HepG2 (cell line): ENCODE measurements around the gene NKX1-2. TPM values are rescaled to one million over a fixed set of nuclear protein-coding genes. Genes with fewer than 3 reads are reported as not detected.
"Not testable (repeated sequence)": the region's sequence is repeated elsewhere in the genome, so short reads cannot be mapped to it uniquely, and the experiment has no call there.

ENCODE experiments used
- ATAC-seq: fragments of 200-7000 bp; cut with Tn5 transposase; 3 replicates; pipeline ENCODE4 v1.9.1; 2020; ENCODE audit warnings: mild to moderate bottlenecking, moderate library complexity
- BruUV-seq: library from RNA; stranded (reverse); fragments of 400-500 nt; replicated peaks from 2 replicates; lab custom pipeline; 2021; lab: Mats Ljungman, UMichigan
- CTCF ChIA-PET: fragments of 300-600 bp; formaldehyde crosslinking; extraction: SDS; loops from one replicate; lab custom pipeline; 2021; ENCODE audit warnings: low total read pairs, inconsistent platforms, low intra/inter-chr PET ratio; lab: Yijun Ruan, JAX
- POLR2A ChIA-PET: fragments of 350-600 bp; sonication (Branson Sonifier 250); formaldehyde crosslinking; loops from one replicate; lab custom pipeline; 2020; ENCODE audit warnings: antibody characterized with exemption, inconsistent platforms; lab: Yijun Ruan, JAX
- DNase-seq: peaks from one replicate; pipeline ENCODE4 v3.0.0-alpha.2; 2015; ENCODE audit warnings: low spot score
- FAIRE-seq: peaks from 3 replicates; lab custom pipeline; 2011; peaks lifted over from hg19 to GRCh38; lab: Jason Lieb, UNC
- H2AFZ ChIP-seq: one replicate; pipeline ENCODE4 v1.6.1; 2011; ENCODE audit warnings: low read length, inconsistent platforms
- H3K27ac ChIP-seq: fragments of 300-600 bp; 3 replicates; pipeline ENCODE4 v1.8.0; 2011; ENCODE audit warnings: mixed run types, mild to moderate bottlenecking, mixed read lengths, low read length, inconsistent platforms; ENCODE audit not compliant: insufficient read depth; ENCODE audit errors: extremely low read length
- H3K27me3 ChIP-seq, 2 experiments: fragments of 200-600 bp in 1 of 2; 2 replicates in 1 of 2; 3 replicates in 1 of 2; pipeline versions ENCODE4 v1.6.0 to v1.8.0; 2011; ENCODE audit warnings: low read length in 2 of 2, mild to moderate bottlenecking in 2 of 2, moderate library complexity in 2 of 2, inconsistent platforms in 1 of 2; ENCODE audit not compliant: insufficient read depth in 2 of 2, control insufficient read depth in 1 of 2
- H3K36me3 ChIP-seq, 2 experiments: fragments of 200-600 bp in 1 of 2; replicated peaks in 1 of 2; 2 replicates in 1 of 2; 3 replicates in 1 of 2; pipeline versions ENCODE4 v1.5.1 to v1.8.0; 2011; ENCODE audit warnings: low read length in 2 of 2, inconsistent platforms in 1 of 2; ENCODE audit not compliant: insufficient read depth in 2 of 2, control insufficient read depth in 1 of 2
- H3K4me1 ChIP-seq: 2 replicates; pipeline ENCODE4 v1.5.1; 2012; ENCODE audit warnings: low read length, inconsistent platforms; ENCODE audit not compliant: insufficient read depth
- H3K4me2 ChIP-seq: 2 replicates; pipeline ENCODE4 v1.6.0; 2011; ENCODE audit warnings: low read depth, low read length, inconsistent platforms
- H3K4me3 ChIP-seq, 3 experiments: fragments of 200-600 bp in 1 of 3; sonication (generic), shearing (Covaris generic) in 1 of 3; replicated peaks in 1 of 3; 2 replicates each; pipeline ENCODE4 v1.5.1; 2011 to 2016; ENCODE audit warnings: low read length in 3 of 3, inconsistent platforms in 2 of 3, low read depth in 2 of 3, mild to moderate bottlenecking in 2 of 3, control low read depth in 1 of 3, mixed read lengths in 1 of 3; ENCODE audit not compliant: insufficient read depth in 1 of 3
- H3K79me2 ChIP-seq: one replicate; pipeline ENCODE4 v1.6.1; 2011; ENCODE audit warnings: low read length, inconsistent platforms; ENCODE audit not compliant: insufficient read depth
- H3K9ac ChIP-seq: 2 replicates; pipeline ENCODE4 v1.6.0; 2011; ENCODE audit warnings: mild to moderate bottlenecking, low read depth, low read length, inconsistent platforms; ENCODE audit not compliant: insufficient read depth
- H3K9me3 ChIP-seq: 2 replicates; pipeline ENCODE4 v1.5.1; 2012; ENCODE audit warnings: mild to moderate bottlenecking, low read length
- H4K20me1 ChIP-seq: 2 replicates; pipeline ENCODE4 v1.6.0; 2011; ENCODE audit warnings: inconsistent platforms, mild to moderate bottlenecking, low read length, moderate library complexity; ENCODE audit not compliant: insufficient read depth
- CBFB ChIP-seq: sonication (generic); formaldehyde crosslinking; IDR thresholded peaks from 2 replicates; pipeline ENCODE4 v1.4.0; 2020; ENCODE audit warnings: missing genetic modification reagents
- CBX5 ChIP-seq: sonication (generic); formaldehyde crosslinking; IDR thresholded peaks from 2 replicates; pipeline ENCODE4 v1.4.0; 2020; ENCODE audit warnings: missing genetic modification reagents, borderline replicate concordance
- MAFK ChIP-seq, 2 experiments: IDR thresholded peaks in 1 of 2; conservative IDR thresholded peaks in 1 of 2; 2 replicates each; pipeline ENCODE4 v1.6.1; 2011; ENCODE audit warnings: improper control_type of control experiment in 2 of 2, low read length in 2 of 2
- NRL ChIP-seq: sonication (generic); formaldehyde crosslinking; IDR thresholded peaks from 2 replicates; pipeline ENCODE4 v1.5.0; 2020; ENCODE audit warnings: missing genetic modification reagents, mild to moderate bottlenecking, moderate library complexity, borderline replicate concordance
- PRMT3 ChIP-seq: sonication (generic); formaldehyde crosslinking; IDR thresholded peaks from 2 replicates; pipeline ENCODE4 v1.8.1; 2022; ENCODE audit warnings: low read depth, mild to moderate bottlenecking, moderate library complexity, missing genetic modification reagents, borderline replicate concordance
- ZFP36L2 ChIP-seq: sonication (generic); formaldehyde crosslinking; IDR thresholded peaks from 2 replicates; pipeline ENCODE4 v1.4.0; 2020; ENCODE audit warnings: missing genetic modification reagents
- ZNF121 ChIP-seq: sonication (generic); formaldehyde crosslinking; IDR thresholded peaks from 2 replicates; pipeline ENCODE4 v1.5.0; 2020; ENCODE audit warnings: mild to moderate bottlenecking, missing genetic modification reagents
- WGBS: methylation state at CpG from one replicate; pipeline ENCODE4 v1.1.6; 2017; ENCODE audit warnings: low lambda C conversion rate; 5-methylcytosine and 5-hydroxymethylcytosine counted together
- in situ Hi-C: cut with HindIII; loops from 2 replicates; pipeline ENCODE4 v1.10.0; 2017; ENCODE audit warnings: low pct_unique_long_range_greater_than_20kb; ENCODE audit not compliant: extremely low pct_ligation_motif_present
- intact Hi-C: fragments of 100-400 bp; cut with micrococcal nuclease; formaldehyde crosslinking; loops from one replicate; pipeline ENCODE4 v1.10.0; 2022; ENCODE audit not compliant: unreplicated experiment
- polyA plus RNA-seq, 8 experiments: library from polyadenylated mRNA; depleted of rRNA in 3 of 8; stranded (reverse) in 7 of 8; unstranded in 1 of 8; fragments of >200 nt; fragmentation: Illumina TruSeq in 4 of 8; extraction: Trizol in 4 of 8; gene quantifications; 2 replicates each; pipeline versions ENCODE4 v1.2.1 to v1.2.3, GENCODE V29; 2011 to 2016; ENCODE audit warnings: low read depth in 4 of 8, missing spikeins in 1 of 8, mixed read lengths in 1 of 8; ENCODE audit not compliant: insufficient read depth in 1 of 8
- total RNA-seq, 5 experiments: library from RNA; depleted of rRNA; stranded (reverse); fragments of >200 nt; fragmentation: Illumina TruSeq; extraction: Trizol; gene quantifications; 2 replicates each; pipeline ENCODE4 v1.2.3, GENCODE V29; 2016; ENCODE audit warnings: low read depth in 1 of 5
- TF ChIP-seq, protein P1 (sequence below): sonication (generic); formaldehyde crosslinking; conservative IDR thresholded peaks from 2 replicates; pipeline ENCODE4 v1.8.0; 2022; ENCODE audit warnings: low read depth, missing genetic modification reagents
- TF ChIP-seq, protein P2 (sequence below): sonication (generic); formaldehyde crosslinking; IDR thresholded peaks from 2 replicates; pipeline ENCODE4 v1.5.0; 2020; ENCODE audit warnings: mild to moderate bottlenecking, missing genetic modification reagents, moderate library complexity

The NKX1-2 gene
- total and polyA plus RNA-seq, 2 of the 13 experiments (the other 11 are each of a cell fraction or from before 2014, with no cell fraction given): not detected

DNA sequence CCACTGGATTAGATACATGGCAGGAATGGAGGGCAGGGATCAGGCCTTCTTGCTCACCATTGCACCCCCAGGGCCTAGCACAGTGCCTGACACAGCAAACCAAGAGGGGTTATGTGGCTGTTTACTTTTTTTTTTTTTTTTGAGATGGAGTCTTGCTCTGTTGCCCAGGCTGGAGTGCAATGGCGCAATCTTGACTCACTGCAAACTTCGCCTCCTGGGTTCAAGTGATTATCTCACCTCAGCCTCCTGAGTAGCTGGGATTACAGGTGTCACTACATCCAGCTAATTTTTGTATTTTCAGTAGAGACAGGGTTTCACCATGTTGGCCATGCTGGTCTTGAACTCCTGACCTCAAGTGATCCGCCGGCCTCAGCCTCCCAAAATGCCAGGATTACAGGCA lies 14.2 kb downstream of the NKX1-2 start:
- intact Hi-C loops: not testable (repeated sequence)
- TF ChIP-seq ZNF121 (CRISPR knock-in tag): peak; percentile 87
- TF ChIP-seq, all 625 proteins: peak for 1; not testable (repeated sequence) for 624
- H3K36me3 ChIP-seq, in situ Hi-C loops, H2AFZ ChIP-seq, H3K9me3 ChIP-seq, ATAC-seq, BruUV-seq, H3K27ac ChIP-seq, H3K27me3 ChIP-seq, FAIRE-seq, H3K79me2 ChIP-seq, H3K4me3 ChIP-seq, H4K20me1 ChIP-seq, H3K9ac ChIP-seq, H3K4me2 ChIP-seq, CTCF ChIA-PET, DNase-seq: not testable (repeated sequence)
- peaks cover 25% of the 10 kb centered on the region for H3K4me1 ChIP-seq
- WGBS: 19% methylated on average over 4 of the region's 4 CpGs
- POLR2A ChIA-PET: interaction anchor here (1.0 to 1.5 kb wide), 4 partner anchors 17 to 40 kb away, joined by 3 to 7 read pairs (median 4); partner anchors contain the start of genes LHPP and OAT

DNA sequence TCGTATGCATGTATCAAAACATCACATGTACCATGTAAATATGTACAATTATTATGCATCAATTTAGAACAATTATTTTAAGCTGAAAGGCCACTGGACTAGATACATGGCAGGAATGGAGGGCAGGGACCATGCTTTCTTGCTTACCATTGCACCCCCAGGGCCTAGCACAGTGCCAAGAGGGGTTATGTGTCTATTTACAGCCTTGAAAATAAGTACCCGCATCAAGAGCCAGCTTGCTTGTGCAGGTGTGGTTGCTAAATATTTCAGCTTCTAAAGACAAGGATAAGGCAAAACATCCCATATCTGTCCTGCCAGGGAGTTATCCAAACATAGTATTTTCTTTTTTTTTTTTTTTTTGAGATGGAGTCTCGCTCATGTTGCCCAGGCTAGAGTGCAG lies 16.4 kb downstream of the NKX1-2 start:
- Histone ChIP-seq H3K4me1 (peaks cover 34% of the 10 kb centered on the region), H3K9me3 (no peaks in the 10 kb centered on the region), H3K36me3 (no peaks in the 10 kb centered on the region), H3K9ac (no peak overlapping the region), H3K27ac (no peak overlapping the region), H2AFZ (no peak overlapping the region), H4K20me1 (no peaks in the 10 kb centered on the region), H3K4me2 (no peak overlapping the region), H3K27me3 (peaks cover 0 to 3% of the 10 kb centered on the region in 2 experiments; a peak in 1 of 5 replicates), H3K4me3 (no peak overlapping the region), H3K79me2 (no peaks in the 10 kb centered on the region)
- in situ Hi-C loops (no loop called here), intact Hi-C loops (no loop called here)
- TF ChIP-seq, protein P1, sequence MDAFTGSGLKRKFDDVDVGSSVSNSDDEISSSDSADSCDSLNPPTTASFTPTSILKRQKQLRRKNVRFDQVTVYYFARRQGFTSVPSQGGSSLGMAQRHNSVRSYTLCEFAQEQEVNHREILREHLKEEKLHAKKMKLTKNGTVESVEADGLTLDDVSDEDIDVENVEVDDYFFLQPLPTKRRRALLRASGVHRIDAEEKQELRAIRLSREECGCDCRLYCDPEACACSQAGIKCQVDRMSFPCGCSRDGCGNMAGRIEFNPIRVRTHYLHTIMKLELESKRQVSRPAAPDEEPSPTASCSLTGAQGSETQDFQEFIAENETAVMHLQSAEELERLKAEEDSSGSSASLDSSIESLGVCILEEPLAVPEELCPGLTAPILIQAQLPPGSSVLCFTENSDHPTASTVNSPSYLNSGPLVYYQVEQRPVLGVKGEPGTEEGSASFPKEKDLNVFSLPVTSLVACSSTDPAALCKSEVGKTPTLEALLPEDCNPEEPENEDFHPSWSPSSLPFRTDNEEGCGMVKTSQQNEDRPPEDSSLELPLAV (CRISPR knock-in tag): no peak
- TF ChIP-seq ZFP36L2 (CRISPR knock-in tag) (no peak), CBX5 (no peak), PRMT3 (CRISPR knock-in tag) (no peak), MAFK (conservative IDR thresholded peaks at IDR 0.05 in 1 of 2, IDR thresholded peaks at IDR 0.05 in 1 of 2; ENCODE audit: low read length in 2 of 2) (no peak), CBFB (CRISPR knock-in tag) (no peak), NRL (CRISPR knock-in tag) (no peak)
- TF ChIP-seq, protein P2, sequence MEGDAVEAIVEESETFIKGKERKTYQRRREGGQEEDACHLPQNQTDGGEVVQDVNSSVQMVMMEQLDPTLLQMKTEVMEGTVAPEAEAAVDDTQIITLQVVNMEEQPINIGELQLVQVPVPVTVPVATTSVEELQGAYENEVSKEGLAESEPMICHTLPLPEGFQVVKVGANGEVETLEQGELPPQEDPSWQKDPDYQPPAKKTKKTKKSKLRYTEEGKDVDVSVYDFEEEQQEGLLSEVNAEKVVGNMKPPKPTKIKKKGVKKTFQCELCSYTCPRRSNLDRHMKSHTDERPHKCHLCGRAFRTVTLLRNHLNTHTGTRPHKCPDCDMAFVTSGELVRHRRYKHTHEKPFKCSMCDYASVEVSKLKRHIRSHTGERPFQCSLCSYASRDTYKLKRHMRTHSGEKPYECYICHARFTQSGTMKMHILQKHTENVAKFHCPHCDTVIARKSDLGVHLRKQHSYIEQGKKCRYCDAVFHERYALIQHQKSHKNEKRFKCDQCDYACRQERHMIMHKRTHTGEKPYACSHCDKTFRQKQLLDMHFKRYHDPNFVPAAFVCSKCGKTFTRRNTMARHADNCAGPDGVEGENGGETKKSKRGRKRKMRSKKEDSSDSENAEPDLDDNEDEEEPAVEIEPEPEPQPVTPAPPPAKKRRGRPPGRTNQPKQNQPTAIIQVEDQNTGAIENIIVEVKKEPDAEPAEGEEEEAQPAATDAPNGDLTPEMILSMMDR: no peak
- BruUV-seq: no TSS peak
- ATAC-seq (no peak), FAIRE-seq (no peak), DNase-seq (no peak)
- POLR2A ChIA-PET: interaction anchor here (1.5 kb wide), 1 partner anchor 14 kb away, joined by 3 read pairs; no protein-coding TSS in a partner anchor
- WGBS: 40% methylated on average over 3 of the region's 3 CpGs
- CTCF ChIA-PET: no interaction called here
